Measurements from ENCODE around the gene C1orf116.

DNA sequence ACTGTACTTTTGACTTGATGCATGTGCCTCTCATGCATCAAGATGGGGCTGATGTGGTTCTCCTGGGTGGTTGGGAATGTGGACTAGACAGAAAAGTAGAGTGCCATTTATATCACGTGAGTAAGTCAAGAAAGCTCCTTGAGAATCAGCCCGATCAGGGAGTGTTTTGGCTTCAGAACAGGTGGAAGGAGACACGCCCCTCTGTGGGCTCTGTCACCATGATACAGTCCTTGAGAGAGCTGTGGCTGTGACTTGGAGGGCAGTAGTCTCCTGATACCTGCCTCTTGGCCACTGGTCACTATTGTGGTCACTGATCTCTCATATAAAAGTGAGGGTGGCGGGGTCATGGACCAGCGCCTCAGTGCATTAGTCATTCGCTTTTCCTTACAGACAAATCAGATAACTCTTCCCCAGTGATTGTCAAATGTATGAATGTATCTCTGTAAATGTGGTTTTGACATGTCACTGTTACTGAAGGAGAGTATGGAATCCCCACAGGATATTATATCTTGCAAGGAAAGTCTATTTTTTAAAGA, 47.2 kb upstream of the C1orf116 start:
- no peak for TF ChIP-seq TCF4 (CRISPR knock-in tag; IDR thresholded peaks at IDR 0.05; ENCODE audit: borderline replicate concordance)
- TF ChIP-seq, protein P1, sequence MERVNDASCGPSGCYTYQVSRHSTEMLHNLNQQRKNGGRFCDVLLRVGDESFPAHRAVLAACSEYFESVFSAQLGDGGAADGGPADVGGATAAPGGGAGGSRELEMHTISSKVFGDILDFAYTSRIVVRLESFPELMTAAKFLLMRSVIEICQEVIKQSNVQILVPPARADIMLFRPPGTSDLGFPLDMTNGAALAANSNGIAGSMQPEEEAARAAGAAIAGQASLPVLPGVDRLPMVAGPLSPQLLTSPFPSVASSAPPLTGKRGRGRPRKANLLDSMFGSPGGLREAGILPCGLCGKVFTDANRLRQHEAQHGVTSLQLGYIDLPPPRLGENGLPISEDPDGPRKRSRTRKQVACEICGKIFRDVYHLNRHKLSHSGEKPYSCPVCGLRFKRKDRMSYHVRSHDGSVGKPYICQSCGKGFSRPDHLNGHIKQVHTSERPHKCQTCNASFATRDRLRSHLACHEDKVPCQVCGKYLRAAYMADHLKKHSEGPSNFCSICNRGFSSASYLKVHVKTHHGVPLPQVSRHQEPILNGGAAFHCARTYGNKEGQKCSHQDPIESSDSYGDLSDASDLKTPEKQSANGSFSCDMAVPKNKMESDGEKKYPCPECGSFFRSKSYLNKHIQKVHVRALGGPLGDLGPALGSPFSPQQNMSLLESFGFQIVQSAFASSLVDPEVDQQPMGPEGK (CRISPR knock-in tag; IDR thresholded peaks at IDR 0.05; ENCODE audit: borderline replicate concordance), result no peak
- TF ChIP-seq, protein P2, sequence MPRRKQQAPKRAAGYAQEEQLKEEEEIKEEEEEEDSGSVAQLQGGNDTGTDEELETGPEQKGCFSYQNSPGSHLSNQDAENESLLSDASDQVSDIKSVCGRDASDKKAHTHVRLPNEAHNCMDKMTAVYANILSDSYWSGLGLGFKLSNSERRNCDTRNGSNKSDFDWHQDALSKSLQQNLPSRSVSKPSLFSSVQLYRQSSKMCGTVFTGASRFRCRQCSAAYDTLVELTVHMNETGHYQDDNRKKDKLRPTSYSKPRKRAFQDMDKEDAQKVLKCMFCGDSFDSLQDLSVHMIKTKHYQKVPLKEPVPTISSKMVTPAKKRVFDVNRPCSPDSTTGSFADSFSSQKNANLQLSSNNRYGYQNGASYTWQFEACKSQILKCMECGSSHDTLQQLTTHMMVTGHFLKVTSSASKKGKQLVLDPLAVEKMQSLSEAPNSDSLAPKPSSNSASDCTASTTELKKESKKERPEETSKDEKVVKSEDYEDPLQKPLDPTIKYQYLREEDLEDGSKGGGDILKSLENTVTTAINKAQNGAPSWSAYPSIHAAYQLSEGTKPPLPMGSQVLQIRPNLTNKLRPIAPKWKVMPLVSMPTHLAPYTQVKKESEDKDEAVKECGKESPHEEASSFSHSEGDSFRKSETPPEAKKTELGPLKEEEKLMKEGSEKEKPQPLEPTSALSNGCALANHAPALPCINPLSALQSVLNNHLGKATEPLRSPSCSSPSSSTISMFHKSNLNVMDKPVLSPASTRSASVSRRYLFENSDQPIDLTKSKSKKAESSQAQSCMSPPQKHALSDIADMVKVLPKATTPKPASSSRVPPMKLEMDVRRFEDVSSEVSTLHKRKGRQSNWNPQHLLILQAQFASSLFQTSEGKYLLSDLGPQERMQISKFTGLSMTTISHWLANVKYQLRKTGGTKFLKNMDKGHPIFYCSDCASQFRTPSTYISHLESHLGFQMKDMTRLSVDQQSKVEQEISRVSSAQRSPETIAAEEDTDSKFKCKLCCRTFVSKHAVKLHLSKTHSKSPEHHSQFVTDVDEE (CRISPR knock-in tag; IDR thresholded peaks at IDR 0.05), result no peak

Measured in SK-N-SH treated with all-trans-retinoic acid at 6 μM for 48 hours (cell line).